Ovary (tissue), 9 donors: Measurements from ENCODE around the gene CRNKL1. TPM values are rescaled to one million over a fixed set of nuclear protein-coding genes. Genes with fewer than 3 reads are reported as not detected.
A peak's percentile ranks its signal among the peaks of the same experiment; 100 is the strongest.

Experiments
- DNase-seq, 5 donors: peaks; one replicate each; pipeline ENCODE4 v3.0.0-alpha.2; 2019 to 2020
- H3K27ac ChIP-seq, 2 donors: fragments of 200-600 bp; one replicate each; pipeline versions ENCODE4 v1.5.1 to v1.8.0; 2019 to 2022
- H3K27me3 ChIP-seq: fragments of 200-600 bp; one replicate; pipeline ENCODE4 v1.8.0; 2022
- H3K36me3 ChIP-seq: fragments of 200-600 bp; sonication (generic); one replicate; pipeline ENCODE4 v1.5.1; 2019
- H3K4me1 ChIP-seq: one replicate; pipeline ENCODE4 v1.8.1; 2013; ENCODE audit warnings: mild to moderate bottlenecking, moderate library complexity; ENCODE audit not compliant: insufficient read depth
- H3K4me3 ChIP-seq: fragments of 200-600 bp; sonication (generic); one replicate; pipeline ENCODE4 v1.5.1; 2017
- H3K9me3 ChIP-seq, 2 donors: fragments of 200-600 bp in 1 of 2; sonication (generic) in 1 of 2; one replicate each; pipeline versions ENCODE4 v1.5.1 to v1.8.1; 2013 to 2019; ENCODE audit warnings: mild to moderate bottlenecking in 1 of 2, moderate library complexity in 1 of 2
- EP300 ChIP-seq: sonication (generic); formaldehyde crosslinking; IDR thresholded peaks from one replicate; pipeline ENCODE4 v1.6.1; 2017; ENCODE audit warnings: antibody characterized with exemption
- POLR2A ChIP-seq: fragments of 450-650 bp; IDR thresholded peaks from one replicate; pipeline ENCODE4 v1.6.1; 2017; ENCODE audit warnings: antibody characterized with exemption, mild to moderate bottlenecking, moderate library complexity
- WGBS, 3 donors: extraction: QIAGEN DNeasy Blood & Tissue Kit in 1 of 3; methylation state at CpG; one replicate each; pipeline versions ENCODE4 v1.1.5 to v1.1.7; 2013 to 2017; 5-methylcytosine and 5-hydroxymethylcytosine counted together
- intact Hi-C, 4 donors: fragments of 100-400 bp; cut with DNase I; formaldehyde crosslinking; loops; one replicate each; pipeline versions ENCODE4 v1.11.0 to v1.15.1; 2022 to 2023
- polyA plus RNA-seq, 2 donors: library from polyadenylated mRNA; stranded (reverse); fragments of 200-250 nt in 1 of 2; fragments of 350-450 nt in 1 of 2; fragmentation: Illumina TruSeq in 1 of 2; extraction: RNeasy Lipid Tissue Mini Kit (QIAGEN cat#74804) in 1 of 2; gene quantifications; one replicate each; pipeline ENCODE4 v1.2.3, GENCODE V29; 2013 to 2014
- total RNA-seq, 7 donors: library from RNA; depleted of rRNA in 2 of 7; stranded (reverse); fragments of >200 nt in 2 of 7; fragmentation: NEBNext Ultra II Directional in 3 of 7; extraction: Animal tissue kit (Norgen Biotek cat#: 25700) in 3 of 7; gene quantifications; one replicate each; pipeline versions ENCODE4 v1.1.0 to v1.2.4, GENCODE V29; 2016 to 2023
- TF ChIP-seq, protein P1 (sequence below), 3 donors: fragments of 450-650 bp in 2 of 3; fragments of 200-600 bp in 1 of 3; IDR thresholded peaks; one replicate each; pipeline versions ENCODE4 v1.5.1 to v1.8.0; 2016 to 2022; ENCODE audit warnings: antibody characterized with exemption in 3 of 3, mild to moderate bottlenecking in 1 of 3
- donor health status: DM: no; HTN: no; CAD: no; lungs with moderate emphysema.
- donor health status: DM: no; HTN: no; CAD: no.
- donor health status: Bipolar disorder and iron deficiency.
- donor health status: DM: yes; HTN: yes; CAD: no.
- donor health status: DM: no; HTN: no; CAD: no.
- donor health status: DM: yes; HTN: yes; CAD: no.

Gene CRNKL1
- total and polyA plus RNA-seq, 9 donors, result 12.7 to 25.0 (median 22.5) TPM

GRCh38 chr20:20051767-20052073 lies 546 bp downstream of the CRNKL1 start:
- H3K4me1 ChIP-seq, result no peaks in the 10 kb centered on the region
- TF ChIP-seq, protein P1, sequence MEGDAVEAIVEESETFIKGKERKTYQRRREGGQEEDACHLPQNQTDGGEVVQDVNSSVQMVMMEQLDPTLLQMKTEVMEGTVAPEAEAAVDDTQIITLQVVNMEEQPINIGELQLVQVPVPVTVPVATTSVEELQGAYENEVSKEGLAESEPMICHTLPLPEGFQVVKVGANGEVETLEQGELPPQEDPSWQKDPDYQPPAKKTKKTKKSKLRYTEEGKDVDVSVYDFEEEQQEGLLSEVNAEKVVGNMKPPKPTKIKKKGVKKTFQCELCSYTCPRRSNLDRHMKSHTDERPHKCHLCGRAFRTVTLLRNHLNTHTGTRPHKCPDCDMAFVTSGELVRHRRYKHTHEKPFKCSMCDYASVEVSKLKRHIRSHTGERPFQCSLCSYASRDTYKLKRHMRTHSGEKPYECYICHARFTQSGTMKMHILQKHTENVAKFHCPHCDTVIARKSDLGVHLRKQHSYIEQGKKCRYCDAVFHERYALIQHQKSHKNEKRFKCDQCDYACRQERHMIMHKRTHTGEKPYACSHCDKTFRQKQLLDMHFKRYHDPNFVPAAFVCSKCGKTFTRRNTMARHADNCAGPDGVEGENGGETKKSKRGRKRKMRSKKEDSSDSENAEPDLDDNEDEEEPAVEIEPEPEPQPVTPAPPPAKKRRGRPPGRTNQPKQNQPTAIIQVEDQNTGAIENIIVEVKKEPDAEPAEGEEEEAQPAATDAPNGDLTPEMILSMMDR (IDR thresholded peaks at IDR 0.05), result no peak
- TF ChIP-seq POLR2A (no peak), EP300 (no peak)
- H3K4me3 ChIP-seq, result peak overlapping the region; percentile 99
- intact Hi-C loops, result no loop called here
- no peak for DNase-seq
- 1% methylated on average over 12 to 13 of the region's 13 CpGs for WGBS, 3 donors
- no peaks in the 10 kb centered on the region for H3K27me3 ChIP-seq
- H3K27ac ChIP-seq, result peak overlapping the region; percentile 64 to 83
- H3K36me3 ChIP-seq, result no peaks in the 10 kb centered on the region
- H3K9me3 ChIP-seq, result no peaks in the 10 kb centered on the region

DNA sequence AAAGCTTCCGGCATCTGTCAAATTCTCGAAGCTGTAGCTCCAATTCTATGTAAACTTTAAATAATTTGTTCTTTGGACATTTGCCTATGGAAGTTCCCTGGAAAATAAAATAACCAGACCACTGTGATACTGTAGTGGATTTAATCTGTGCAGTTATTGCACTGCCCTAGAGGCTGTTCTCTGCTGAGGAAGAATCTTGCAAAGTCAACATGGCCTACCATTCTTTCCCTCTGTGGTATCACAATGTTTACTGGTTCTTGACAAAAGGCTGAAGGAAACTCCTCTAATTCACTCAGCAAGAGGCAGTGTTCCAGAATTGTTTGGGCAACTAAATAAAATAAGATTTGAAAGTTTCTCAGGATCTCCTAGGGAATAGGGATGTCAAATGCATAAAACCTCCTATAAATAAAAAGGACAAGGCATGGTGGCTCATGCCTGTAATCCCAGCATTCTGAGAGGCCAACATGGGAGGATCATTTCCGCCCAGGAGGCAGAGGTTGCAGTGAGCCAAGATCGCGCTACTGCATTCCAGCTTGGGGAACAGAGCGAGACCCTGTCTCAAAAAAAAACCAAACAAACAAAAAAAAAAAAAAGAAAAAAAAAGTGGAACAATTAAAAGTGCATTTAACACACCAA lies 12.4 kb downstream of the CRNKL1 start:
- no peaks in the 10 kb centered on the region for H3K4me1 ChIP-seq
- H3K27ac ChIP-seq, result no peak overlapping the region
- 83 to 94% (median 93%) methylated on average over 6 of the region's 6 CpGs for WGBS, 3 donors
- H3K4me3 ChIP-seq, result no peak overlapping the region
- no peak for DNase-seq
- no peak for TF ChIP-seq POLR2A
- no peak for TF ChIP-seq EP300
- TF ChIP-seq, protein P1 (IDR thresholded peaks at IDR 0.05), result no peak
- intact Hi-C loops, result no loop called here
- H3K9me3 ChIP-seq, result no peaks in the 10 kb centered on the region
- no peaks in the 10 kb centered on the region for H3K36me3 ChIP-seq
- no peaks in the 10 kb centered on the region for H3K27me3 ChIP-seq

- Histone ChIP-seq H3K27me3 (no peaks in the 10 kb centered on the region), H3K4me1 (no peaks in the 10 kb centered on the region), H3K27ac (no peak overlapping the region), H3K9me3 (no peaks in the 10 kb centered on the region), H3K4me3 (no peak overlapping the region), H3K36me3 (no peaks in the 10 kb centered on the region)
- 65 to 84% (median 72%) methylated on average over 6 of the region's 6 CpGs for WGBS, 3 donors
- TF ChIP-seq POLR2A (no peak), EP300 (no peak)
- TF ChIP-seq, protein P1 (IDR thresholded peaks at IDR 0.05), result no peak
- intact Hi-C loops, result no loop called here
- DNase-seq, result no peak
Observed at GRCh38 chr20:20038586-20038985, 13.7 kb downstream of the CRNKL1 start.

DNA sequence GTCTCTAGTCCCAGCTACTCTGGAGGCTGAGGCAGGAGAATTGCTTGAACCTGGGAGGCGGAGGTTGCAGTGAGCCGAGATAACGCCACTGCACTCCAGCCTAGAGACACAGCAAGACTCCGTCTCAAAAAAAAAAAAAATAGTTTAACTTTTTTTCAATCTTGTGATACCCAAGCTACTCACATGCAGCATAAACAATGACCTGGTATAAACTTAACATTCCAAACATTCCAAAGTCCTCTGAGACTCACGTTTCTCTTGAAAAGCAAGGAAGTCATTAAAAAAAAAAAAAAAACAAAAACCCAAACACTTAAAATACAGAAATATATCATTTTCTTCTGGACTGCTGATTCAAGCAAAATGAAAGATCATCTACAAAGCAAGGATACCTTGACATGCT lies 14.3 kb downstream of the CRNKL1 start:
- 39 to 55% (median 44%) methylated on average over 5 of the region's 5 CpGs for WGBS, 3 donors
- no peaks in the 10 kb centered on the region for H3K27me3 ChIP-seq
- no peak overlapping the region for H3K27ac ChIP-seq
- no peaks in the 10 kb centered on the region for H3K9me3 ChIP-seq
- H3K36me3 ChIP-seq, result no peaks in the 10 kb centered on the region
- TF ChIP-seq POLR2A (no peak), EP300 (no peak)
- TF ChIP-seq, protein P1 (IDR thresholded peaks at IDR 0.05), result no peak
- intact Hi-C loops, result no loop called here
- no peak for DNase-seq
- H3K4me3 ChIP-seq, result no peak overlapping the region
- no peaks in the 10 kb centered on the region for H3K4me1 ChIP-seq
